ENCODE data around the gene TCF7L1. TPM values are rescaled to one million over a fixed set of nuclear protein-coding genes. Genes with fewer than 3 reads are reported as not detected.
A peak's percentile ranks its signal among the peaks of the same experiment; 100 is the strongest.

Gene TCF7L1
- total RNA-seq, 1 donor from 2014 or later, result 83.8 TPM

GRCh38 chr2:85173909-85174308, 40.7 kb downstream of the TCF7L1 start:
- no peak for DNase-seq (ENCODE audit: low spot score)

DNA sequence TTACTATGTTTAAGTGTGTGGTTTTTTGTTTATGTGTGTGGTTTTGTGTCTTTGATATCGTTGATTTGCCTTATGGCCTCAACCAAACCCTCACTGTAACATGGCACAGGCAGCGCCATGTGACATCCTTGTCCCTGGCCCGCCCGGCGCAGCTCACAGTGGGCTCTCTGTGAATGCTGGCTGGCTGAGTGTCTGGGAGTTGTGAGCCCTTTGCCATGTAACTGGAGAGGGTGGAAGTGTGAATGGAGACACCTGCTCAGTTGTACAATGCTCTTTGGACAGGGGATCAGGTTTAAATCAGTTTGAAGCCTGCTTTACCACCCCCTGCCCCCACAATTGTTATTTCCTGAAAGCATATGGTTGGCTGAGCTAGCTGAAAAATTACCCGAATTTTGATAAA, 41.8 kb downstream of the TCF7L1 start:
- Mint-ChIP-seq H3K4me3 (ENCODE audit: unreplicated experiment) (peak overlapping the region; percentile 50), H3K9me3 (ENCODE audit: unreplicated experiment) (no peaks in the 10 kb centered on the region), H3K27ac (ENCODE audit: unreplicated experiment) (peak overlapping the region; percentile 99), H3K4me1 (ENCODE audit: unreplicated experiment) (peaks cover 86% of the 10 kb centered on the region), H3K36me3 (ENCODE audit: low read depth, unreplicated experiment) (peaks cover 3% of the 10 kb centered on the region), H3K27me3 (ENCODE audit: unreplicated experiment) (peaks cover 16% of the 10 kb centered on the region)
- DNase-seq (ENCODE audit: low spot score), result no peak
- TF ChIP-seq, protein P1, sequence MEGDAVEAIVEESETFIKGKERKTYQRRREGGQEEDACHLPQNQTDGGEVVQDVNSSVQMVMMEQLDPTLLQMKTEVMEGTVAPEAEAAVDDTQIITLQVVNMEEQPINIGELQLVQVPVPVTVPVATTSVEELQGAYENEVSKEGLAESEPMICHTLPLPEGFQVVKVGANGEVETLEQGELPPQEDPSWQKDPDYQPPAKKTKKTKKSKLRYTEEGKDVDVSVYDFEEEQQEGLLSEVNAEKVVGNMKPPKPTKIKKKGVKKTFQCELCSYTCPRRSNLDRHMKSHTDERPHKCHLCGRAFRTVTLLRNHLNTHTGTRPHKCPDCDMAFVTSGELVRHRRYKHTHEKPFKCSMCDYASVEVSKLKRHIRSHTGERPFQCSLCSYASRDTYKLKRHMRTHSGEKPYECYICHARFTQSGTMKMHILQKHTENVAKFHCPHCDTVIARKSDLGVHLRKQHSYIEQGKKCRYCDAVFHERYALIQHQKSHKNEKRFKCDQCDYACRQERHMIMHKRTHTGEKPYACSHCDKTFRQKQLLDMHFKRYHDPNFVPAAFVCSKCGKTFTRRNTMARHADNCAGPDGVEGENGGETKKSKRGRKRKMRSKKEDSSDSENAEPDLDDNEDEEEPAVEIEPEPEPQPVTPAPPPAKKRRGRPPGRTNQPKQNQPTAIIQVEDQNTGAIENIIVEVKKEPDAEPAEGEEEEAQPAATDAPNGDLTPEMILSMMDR (IDR thresholded peaks at IDR 0.05; ENCODE audit: unreplicated experiment), result no peak

More at GRCh38 chr2:85173909-85174308, 40.7 kb downstream of the TCF7L1 start:
- TF ChIP-seq, protein P1 (IDR thresholded peaks at IDR 0.05; ENCODE audit: unreplicated experiment), result no peak
- Mint-ChIP-seq H3K36me3 (ENCODE audit: low read depth, unreplicated experiment) (peaks cover 7% of the 10 kb centered on the region), H3K27ac (ENCODE audit: unreplicated experiment) (peak overlapping the region; percentile 41), H3K4me3 (ENCODE audit: unreplicated experiment) (no peak overlapping the region), H3K4me1 (ENCODE audit: unreplicated experiment) (peaks cover 85% of the 10 kb centered on the region), H3K27me3 (ENCODE audit: unreplicated experiment) (peaks cover 13% of the 10 kb centered on the region), H3K9me3 (ENCODE audit: unreplicated experiment) (no peaks in the 10 kb centered on the region)

- H3K36me3 Mint-ChIP-seq (ENCODE audit: low read depth, unreplicated experiment), result peaks cover 3% of the 10 kb centered on the region
- TF ChIP-seq, protein P1 (IDR thresholded peaks at IDR 0.05; ENCODE audit: unreplicated experiment), result no peak
- H3K4me3 Mint-ChIP-seq (ENCODE audit: unreplicated experiment), result no peak overlapping the region
- H3K9me3 Mint-ChIP-seq (ENCODE audit: unreplicated experiment), result no peaks in the 10 kb centered on the region
- DNase-seq (ENCODE audit: low spot score), result no peak
- peaks cover 16% of the 10 kb centered on the region for H3K27me3 Mint-ChIP-seq (ENCODE audit: unreplicated experiment)
- peak overlapping the region; percentile 99 for H3K27ac Mint-ChIP-seq (ENCODE audit: unreplicated experiment)
- H3K4me1 Mint-ChIP-seq (ENCODE audit: unreplicated experiment), result peaks cover 87% of the 10 kb centered on the region
Measured at GRCh38 chr2:85175369-85176299, 42.4 kb downstream of the TCF7L1 start.

GRCh38 chr2:85177031-85177824, 44.0 kb downstream of the TCF7L1 start:
- TF ChIP-seq, protein P1 (IDR thresholded peaks at IDR 0.05; ENCODE audit: unreplicated experiment), result no peak
- H3K4me1 Mint-ChIP-seq (ENCODE audit: unreplicated experiment), result peaks cover 92% of the 10 kb centered on the region
- H3K27ac Mint-ChIP-seq (ENCODE audit: unreplicated experiment), result peak overlapping the region; percentile 99
- no peak overlapping the region for H3K4me3 Mint-ChIP-seq (ENCODE audit: unreplicated experiment)
- H3K27me3 Mint-ChIP-seq (ENCODE audit: unreplicated experiment), result peaks cover 22% of the 10 kb centered on the region
- DNase-seq (ENCODE audit: low spot score), result no peak
- H3K9me3 Mint-ChIP-seq (ENCODE audit: unreplicated experiment), result no peaks in the 10 kb centered on the region
- peaks cover 14% of the 10 kb centered on the region for H3K36me3 Mint-ChIP-seq (ENCODE audit: low read depth, unreplicated experiment)

All from endothelial cell (in vitro differentiated cells).